Placental pericyte (primary cell): Measurements from ENCODE around the gene GIT1. TPM values are rescaled to one million over a fixed set of nuclear protein-coding genes. Genes with fewer than 3 reads are reported as not detected.

Experiments
- total RNA-seq: library from RNA; depleted of rRNA; stranded (reverse); fragments of >200 nt; gene quantifications from 2 replicates; pipeline ENCODE4 v1.2.3, GENCODE V29; 2012

Gene GIT1
- total RNA-seq: 28.5 and 30.0 TPM in 2 replicates

GRCh38 chr17:29589524-29590410, at the start of gene GIT1:
Gene GIT1 (minus strand): TSS chr17:29589648. CDS start chr17:29589378, 270 bp downstream.

GRCh38 chr17:29622337-29623282, 33.2 kb upstream of the GIT1 start, which contains the start of gene CORO6:
Gene CORO6 (minus strand): TSS chr17:29622912. CDS start chr17:29621421, 1,491 bp downstream.

DNA sequence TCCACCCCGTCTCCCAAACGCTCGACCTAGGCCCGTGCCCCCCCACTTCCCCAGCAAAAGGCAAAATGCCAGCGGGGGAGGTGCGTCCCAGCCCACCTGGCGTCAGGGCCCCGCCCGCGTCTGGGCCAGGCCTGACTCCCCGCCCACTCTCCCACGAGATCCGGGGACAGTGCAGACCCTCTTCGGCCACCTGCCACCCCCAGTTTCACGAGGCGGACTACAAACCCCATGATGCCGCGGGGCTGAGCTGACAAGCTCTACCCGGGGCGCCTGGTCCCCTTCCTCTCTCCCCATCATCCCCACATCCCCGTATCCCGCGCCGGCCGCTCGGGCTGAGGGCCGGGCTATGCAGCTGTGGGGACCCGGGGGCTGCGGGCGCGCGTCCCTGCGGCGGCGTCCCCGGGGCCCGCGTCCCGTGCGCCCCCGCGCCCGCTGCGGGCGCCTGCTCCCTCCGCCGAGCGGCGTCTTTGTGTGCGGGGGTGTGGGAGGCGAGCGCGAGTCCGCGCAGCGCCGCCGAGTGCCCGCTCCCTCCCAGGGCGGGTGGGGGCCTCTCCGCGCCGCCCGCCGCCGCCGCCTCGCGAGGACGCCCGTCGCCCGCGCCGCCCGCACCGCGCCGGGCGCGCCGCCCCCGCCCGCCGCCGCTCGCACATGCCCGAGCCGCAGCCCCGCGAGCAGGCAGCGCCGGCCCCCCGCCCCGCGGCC, 3.6 kb upstream of the GIT1 start, which contains the start of gene ANKRD13B:
TSS of gene ANKRD13B (plus strand) at position 283 of the 702 bp plus-strand sequence. CDS start 490 bp downstream, outside the sequence.

GRCh38 chr17:29568331-29569244, 20.9 kb downstream of the GIT1 start, which contains the start of gene TP53I13:
Gene TP53I13 (plus strand): TSS chr17:29568701. CDS start chr17:29568759, 58 bp downstream.

GRCh38 chr17:29566473-29567303, 22.8 kb downstream of the GIT1 start, which contains the start of gene ABHD15:
Gene ABHD15 (minus strand): TSS chr17:29567037. CDS start chr17:29566966, 71 bp downstream.

Other genes starting within 250 kb of the GIT1 start
- 51.9 and 68.4 TPM in 2 replicates for gene TAOK1, start 199.3 kb downstream of the GIT1 start, total RNA-seq
- 6.7 and 7.7 TPM in 2 replicates for gene ABHD15, start 22.6 kb downstream of the GIT1 start, total RNA-seq
- 50.6 and 55.0 TPM in 2 replicates for gene TP53I13, start 20.9 kb downstream of the GIT1 start, total RNA-seq
- gene ANKRD13B, start 3.5 kb upstream of the GIT1 start, total RNA-seq: 3.4 and 5.7 TPM in 2 replicates
- gene CORO6, start 33.3 kb upstream of the GIT1 start, total RNA-seq: 2.0 TPM in 2 replicates